HG03342 (cell line): ENCODE data around the gene DNAL1.
"Not testable (repeated sequence)": the region's sequence is repeated elsewhere in the genome, so short reads cannot be mapped to it uniquely, and the experiment has no call there.

Experiments used
- ATAC-seq: cut with Tn5 transposase; IDR thresholded peaks from one replicate; pipeline ENCODE4 v1.9.1; 2021; ENCODE audit warnings: mild to moderate bottlenecking, moderate library complexity; ENCODE audit not compliant: unreplicated experiment

The DNAL1 gene

DNA sequence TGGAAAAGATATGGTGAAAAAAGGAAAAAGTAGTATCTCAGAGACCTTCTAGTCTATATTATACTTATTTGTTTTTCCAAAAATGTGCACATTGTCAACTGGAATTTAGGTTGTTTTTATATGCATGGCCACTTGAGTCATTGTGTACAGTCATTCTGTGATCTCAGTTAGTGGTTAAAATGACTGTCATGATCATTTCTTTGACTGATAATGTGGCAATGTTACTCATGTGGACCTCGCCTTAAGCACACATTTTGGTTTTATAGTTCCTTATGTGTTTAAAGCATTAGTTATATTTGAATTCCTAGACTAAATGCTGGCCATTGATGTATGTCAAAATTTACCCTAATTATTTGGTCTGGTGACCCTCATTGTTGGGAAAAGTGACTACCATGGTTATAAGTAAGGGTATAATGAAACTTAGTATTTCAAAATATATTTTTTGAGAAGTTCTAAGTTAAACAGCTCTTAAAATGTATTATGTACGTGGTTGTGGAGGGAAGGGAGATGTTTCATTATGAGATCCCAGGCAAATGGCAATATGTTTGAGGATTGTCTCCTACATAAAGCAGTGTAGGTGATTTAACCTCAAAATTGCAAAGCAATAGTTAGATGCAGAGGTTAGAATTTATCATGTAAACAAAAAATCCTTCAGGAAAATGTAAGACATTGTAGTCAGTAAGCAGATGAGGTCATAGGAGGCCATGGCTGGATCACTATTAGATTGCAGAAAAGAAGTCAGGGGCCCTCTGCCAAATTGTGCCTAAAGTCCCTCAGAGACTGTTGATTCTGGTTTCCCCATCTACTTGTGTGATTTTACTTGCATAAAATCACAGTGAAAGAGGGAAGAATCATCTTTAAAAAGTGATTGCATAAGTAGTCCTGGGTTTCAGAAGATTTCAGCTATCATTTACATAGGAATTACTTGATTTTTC is 51.9 kb downstream of the DNAL1 start:
- ATAC-seq: peak; percentile 79

DNA sequence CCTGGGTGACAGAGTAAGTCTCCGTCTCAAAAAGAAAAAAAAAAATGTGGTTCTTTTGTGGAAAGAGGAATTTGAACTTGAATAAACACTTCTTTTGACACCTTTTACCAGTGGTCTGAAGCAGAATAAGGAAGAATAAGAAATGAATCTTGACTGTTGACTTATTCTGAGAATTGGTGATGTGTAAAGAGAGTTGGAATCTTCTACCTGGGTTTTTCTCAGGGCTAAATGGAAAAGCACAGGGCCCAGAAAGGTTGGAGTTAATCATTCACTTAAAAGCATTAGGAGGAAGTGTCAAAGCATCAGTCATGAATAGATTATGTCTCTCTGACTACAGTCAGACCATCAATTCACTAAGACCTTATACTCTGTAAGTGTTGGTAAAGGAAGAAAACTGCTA is 55.5 kb downstream of the DNAL1 start:
- no peak for ATAC-seq

DNA sequence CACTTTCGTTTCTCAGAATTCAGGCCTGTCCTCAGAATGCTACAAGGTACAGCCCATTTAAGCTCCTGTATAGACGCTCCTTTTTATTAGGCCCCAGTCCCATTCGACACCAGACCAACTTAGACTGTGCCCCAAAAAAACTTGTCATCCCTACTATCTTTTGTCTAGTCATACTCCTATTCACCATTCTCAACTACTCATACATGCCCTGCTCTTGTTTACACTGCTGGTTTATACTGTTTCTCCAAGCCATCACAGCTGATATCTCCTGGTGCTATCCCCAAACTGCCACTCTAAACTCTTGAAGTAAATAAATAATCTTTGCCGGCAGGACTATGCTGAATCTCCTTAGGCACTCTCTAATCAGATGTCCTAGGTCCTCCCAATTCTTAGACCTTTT is 63.3 kb downstream of the DNAL1 start:
- not testable (repeated sequence) for ATAC-seq

DNA sequence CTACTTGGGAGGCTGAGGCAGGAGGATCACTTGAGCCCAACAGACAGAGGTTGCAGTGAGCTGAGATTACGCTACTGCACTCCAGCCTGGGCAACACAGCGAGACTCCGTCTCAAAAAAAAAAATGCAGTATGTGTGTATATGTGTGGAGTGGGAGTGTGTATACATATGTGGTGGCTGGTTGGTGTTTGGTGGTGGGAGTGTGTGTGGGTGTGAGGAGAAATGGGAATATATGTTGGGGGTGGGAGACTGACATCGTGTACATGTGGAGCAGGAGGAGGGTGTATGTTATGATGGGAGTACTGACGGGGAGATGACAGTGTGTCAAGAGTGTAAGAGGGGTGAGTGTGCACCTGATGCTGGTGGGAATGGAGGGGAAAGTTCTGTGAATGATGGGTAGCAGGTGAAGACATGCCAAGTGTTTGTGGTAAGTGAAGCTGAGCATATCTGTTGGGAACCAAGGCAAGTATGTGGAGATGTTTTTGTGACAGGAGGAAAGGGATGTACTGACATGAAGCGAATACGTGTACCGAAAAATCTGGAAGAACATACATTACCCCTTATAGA is 65.2 kb downstream of the DNAL1 start:
- ATAC-seq: no peak

DNA sequence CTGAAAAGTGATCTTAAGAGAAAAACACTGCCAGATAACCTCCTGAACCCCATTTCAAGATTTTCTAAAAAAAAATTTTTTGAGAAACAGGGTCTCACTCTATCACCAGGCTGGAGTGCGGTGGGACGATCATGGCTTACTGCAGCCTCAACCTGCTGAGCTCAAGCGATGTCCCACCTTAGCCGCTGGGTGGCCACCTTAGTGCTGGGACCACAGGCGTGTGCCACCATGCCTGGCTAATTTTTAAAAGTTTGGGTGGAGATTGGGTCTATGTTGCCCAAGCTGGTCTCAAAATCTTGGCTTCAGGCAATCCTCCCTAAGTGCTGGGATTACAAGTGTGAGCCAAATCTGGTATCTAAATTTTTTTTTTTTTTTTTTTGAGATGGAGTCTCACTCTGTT is 66.0 kb downstream of the DNAL1 start:
- no peak for ATAC-seq

DNA sequence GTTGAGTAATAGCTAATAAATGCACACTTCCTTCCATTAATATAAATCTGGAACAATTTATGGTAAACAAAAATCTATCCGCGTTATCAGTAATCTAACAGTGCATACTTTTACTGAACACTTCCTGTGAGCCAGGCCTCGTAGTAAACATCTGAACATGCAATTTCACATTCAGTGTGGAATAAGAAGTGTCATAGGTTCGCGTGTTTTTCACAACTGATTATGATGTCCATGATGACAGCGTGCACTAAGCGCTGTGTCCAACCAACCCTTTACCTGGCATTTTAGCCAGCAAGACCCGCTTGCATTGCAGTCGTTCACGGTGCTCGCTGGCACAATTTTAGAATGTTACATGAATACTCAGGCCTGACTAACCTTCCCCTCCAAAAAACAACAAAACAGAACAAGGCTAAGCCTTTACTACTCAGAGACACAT is 67.3 kb downstream of the DNAL1 start:
- no peak for ATAC-seq

DNA sequence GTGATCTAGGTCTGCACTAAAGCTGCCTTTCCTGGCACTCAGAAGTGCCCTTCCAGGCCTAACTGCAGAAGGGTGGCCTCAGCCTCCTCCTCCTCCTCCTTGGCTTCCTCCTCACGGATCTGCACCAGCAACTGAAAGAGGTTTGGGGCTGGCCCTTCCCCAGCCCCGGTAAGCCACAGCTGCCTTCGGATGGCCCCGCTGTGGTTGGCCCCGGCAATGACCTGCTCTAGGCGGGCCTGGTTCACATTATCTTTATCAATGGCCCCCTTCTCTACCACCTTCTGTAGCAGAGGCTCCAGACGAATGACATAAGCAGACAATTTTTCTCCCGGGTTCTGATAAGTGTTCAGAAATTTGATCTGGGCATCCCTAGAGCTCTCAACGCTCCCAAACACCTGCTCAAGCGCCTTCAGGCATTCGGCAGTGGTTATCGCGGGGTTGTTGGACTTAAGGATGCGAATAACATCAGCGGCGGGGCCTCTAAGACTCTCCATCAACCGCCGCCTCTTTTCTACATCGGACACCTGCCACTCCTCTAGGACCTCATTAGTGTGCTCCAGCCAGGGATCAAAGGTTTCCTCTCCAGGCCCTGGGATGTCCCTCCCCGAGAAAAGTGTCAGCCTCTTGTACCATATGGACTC is 67.9 kb downstream of the DNAL1 start:
- no peak for ATAC-seq

DNA sequence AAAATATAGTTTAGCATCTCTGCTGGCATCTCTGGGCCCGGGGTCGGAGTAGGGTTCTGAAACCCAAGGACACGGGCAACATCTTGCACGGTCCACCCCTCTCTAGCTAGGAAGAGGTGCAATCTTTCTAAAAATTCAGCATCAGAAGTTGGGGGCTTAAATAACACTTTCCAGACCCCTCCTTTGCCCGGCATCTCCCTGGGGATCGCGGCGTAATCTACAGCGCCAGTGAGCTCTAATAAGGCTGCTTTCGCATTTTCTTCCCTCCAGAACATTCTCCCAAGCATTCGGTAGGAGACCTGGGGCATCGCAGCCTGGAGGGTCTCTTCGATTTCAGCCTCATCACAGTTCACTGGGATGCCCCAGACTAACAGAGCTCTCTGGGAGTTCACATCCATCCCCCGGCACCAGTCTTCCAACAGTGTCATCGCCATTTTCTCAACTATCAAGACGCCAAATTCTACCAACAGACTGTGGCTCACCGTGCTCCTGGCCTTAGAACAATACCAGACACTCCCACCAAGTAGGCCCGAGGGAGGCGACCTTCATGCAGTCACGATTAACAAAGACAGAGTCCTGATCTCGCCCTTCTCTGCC is 68.5 kb downstream of the DNAL1 start:
- ATAC-seq: no peak

DNA sequence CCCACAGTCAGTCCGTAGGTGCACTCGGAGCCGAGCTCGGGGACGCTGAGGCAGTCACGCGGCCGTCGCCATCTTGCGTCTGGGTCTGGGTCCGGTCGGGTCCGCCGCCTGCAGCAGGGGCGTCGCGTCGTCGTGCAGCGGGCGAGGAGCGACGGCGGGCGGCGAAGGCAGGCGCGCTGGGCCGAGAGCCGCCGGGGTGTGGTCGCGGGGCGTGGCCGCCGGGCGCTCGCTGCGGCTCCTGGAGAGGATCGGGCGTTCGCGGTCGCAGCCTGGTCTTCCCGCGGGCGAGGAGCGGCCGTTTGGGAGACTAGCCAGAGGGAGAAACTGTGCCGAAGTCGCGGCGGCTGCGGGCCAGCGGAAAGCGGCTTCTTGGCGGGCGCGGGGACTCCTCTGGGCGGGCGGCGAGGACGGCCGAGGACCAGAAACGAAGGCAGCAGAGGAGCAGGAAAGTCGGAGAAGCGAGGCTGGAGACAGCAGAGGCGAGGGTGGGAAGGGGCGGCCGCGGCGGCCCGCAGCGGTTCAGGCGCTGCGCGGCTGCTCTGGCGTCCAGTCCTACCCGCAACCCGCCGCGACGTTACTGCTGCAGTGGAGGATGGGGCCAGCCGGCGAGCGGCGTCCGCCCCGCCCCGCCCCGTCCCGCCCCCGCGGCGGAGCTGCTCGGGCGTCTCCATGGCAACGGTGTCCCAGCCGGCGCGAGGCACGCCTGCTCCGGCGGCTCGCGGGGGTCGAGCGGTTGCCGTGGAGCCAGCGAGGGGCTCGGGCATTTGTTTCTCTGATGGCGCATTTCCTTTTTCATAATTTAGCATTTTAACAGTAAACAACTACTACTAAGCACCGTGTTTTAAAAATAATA is 69.2 kb downstream of the DNAL1 start, which contains the start of gene PNMA1:
Gene PNMA1 (minus strand): TSS at position 582 of the 853 bp plus-strand sequence. CDS start 745 bp downstream, outside the sequence.
- peak; percentile 60 for ATAC-seq

DNA sequence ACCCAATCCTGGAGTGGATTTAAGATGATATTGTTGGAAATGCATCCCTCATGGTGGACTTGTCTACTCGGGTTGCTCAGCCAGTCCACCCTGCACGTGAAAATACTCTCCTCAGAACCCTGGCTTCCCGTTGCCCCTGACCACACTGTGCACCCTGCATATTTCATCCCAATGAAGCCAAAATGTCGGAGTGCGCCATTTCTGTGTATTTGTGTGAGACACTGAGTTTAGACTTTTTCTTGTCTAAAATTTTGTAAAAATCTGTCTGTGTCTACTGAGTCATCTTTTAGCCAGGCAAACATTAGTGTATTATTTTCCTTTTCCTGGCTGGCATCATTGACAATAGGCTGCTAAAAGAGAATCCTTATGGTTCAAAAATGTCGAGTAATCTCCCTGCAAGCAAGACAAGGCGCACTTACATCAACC is 69.9 kb downstream of the DNAL1 start:
- ATAC-seq: no peak

DNA sequence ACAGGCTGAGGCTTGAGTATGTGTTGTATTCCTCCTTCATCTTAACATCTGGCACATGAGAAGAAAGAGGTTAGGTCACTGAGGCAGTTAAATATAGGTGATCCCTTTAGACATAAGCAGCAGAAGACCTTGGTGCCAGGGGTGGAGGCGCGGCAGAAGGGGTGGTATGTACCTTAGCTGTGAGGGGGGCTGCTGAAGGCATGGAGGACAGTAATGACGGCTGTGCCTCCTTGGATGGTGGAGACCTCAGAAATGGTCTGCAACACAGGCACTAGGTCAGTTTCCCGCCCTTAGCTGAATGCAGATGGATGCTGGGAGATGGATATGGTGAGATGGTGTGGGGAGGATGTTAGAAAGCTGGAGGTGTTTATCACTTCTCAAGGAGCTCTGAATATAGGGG is 70.9 kb downstream of the DNAL1 start:
- ATAC-seq: no peak

DNA sequence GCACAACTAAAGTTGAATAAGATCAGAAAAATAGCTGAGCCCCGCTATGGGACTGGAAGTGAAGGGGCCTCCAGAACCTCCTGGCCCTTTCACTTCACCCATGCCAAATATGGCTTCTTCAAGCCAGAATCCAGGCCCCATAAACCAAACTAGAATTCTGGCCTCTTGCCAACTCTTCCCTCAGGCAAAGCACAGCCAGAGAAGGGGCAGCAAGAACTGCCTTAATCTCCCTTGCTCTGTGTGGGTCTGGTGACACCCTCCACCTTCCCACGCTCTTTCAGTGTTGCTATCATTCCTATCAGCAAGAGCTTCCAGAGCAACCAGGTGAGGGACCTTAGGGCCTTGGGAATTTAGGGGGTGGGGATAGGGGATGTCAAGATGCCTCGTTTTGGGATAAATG is 72.5 kb downstream of the DNAL1 start:
- ATAC-seq: no peak

DNA sequence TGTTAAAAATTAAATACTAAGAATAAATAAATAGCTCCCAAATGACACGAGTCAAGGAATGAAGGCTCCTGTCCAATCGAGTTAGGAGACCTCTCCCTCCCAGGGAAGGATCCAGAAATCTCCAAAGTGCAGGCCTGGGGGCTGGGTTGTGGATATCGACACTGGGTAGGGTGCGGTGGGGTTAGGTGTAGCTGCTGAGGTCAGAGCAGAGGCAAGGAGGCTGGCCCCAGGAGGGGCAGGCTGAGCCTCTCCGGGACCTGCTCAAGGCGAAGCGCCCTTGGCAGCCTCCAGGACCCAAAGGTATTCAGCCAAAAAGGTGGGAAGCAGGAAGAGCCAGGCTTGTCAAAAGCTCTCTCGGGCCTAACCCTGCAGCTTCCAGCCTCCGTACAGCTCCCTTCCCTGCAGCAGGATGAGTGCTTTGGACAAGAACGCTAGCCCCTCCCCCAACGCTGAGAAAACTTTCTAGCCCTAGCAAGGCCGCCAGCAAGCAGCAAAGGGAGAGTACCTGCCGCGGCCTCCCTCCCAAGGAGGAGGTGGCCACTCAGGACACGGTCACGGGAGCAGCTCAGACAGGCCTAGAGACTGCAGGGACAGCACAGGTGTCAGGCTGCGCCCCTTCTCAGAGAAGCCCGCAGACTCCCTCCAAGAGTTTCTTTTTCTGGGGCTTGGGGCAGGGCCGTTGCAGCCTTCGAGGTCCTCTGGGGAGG is 73.1 kb downstream of the DNAL1 start:
- ATAC-seq: no peak

DNA sequence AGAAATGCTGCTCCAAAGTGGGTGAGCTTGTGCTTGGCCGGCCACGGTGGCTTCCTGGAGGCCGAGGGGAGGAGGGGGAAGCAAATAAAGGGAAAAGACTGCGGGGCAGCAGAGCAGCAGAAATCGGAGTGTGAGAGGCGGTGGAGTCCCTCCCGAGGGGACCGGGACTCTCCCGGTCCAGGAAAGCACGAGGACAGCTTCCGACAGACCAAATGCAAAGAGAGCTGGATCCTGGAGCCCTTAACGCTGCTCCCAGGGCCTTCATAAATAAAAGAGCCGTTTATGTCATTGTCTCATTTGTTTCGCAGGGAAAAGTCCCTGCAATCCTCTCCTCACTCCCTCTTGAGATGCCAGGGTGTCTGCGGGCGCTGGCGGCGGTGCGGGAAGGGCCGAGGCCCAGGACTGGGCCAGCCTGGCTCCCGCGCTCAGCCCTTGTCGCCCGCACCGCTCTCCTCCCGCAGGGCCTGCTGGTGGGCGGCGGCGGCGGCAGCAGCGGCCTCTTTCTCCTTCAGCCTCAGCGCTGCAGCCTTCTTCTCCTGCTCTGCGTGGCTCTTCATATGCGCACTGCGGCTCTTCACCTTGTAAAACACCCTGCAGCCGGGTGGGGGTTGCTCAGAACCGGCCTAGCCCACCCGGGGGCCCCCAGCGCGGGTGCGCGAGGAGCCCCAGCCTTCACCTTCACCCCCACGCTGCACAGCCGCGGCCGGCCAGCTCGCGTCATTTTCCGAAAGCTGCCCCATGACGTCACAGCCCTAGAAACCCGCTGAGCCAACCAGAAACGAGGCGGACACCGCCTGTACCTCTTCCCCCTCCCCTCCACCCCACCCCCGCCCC is 73.8 kb downstream of the DNAL1 start:
- no peak for ATAC-seq

DNA sequence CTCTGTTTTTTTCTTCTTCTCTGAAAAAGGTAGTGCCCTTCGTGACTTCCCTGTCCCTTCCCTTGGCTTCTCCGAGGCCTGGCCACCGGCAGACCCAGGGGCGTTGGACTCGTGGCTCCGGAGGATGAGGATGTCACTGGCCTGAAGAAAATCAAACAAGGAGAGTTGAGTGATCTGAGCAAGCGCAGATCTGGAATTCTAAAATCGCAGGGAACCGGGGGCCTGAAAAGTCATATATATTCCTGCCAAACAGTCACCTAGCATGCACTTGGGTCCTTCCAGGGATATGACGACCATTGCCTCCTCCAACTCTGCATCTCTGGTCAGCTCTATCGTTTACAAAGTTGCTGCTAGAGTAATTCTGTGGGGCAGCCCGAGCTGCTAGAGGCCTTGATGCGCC is 74.6 kb downstream of the DNAL1 start:
- no peak for ATAC-seq

DNA sequence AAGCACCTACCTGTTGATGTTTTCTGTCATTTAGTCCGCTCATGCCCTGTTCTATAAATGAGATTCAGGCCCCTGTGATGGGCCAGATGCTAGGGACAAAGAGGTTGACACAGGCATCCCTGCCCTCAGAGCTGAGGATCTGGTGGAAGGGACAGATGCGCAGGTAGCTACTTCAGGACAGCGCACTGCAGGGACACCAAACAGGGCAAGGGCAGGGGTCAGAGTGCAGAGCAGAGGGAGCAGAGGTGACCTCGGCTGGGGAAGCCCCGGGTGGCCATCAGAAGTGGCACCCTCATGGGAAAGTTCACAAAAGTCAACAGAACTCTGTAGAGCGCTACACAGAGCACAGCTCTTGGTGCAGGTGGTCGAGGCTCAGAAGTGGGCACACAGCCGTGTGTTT is 75.0 kb downstream of the DNAL1 start:
- no peak for ATAC-seq

DNA sequence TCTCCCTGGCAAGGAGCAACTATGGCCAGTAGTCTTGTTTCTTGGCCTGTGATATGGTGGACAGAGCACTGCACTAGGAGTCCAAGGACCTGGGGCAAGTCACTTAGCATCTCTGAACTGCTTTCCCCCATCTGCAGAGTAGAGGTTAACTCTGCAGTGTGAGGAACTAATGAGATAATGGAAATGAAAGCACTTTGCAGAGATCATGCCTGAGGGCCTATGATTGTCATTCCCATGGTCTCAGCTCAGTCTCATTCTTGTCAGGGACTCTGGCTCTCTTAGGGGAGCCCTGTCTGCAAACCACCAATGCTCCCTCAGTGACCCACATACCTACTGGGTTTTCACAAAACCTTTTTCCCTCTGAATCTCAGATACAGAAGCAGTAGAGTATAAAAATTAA is 75.8 kb downstream of the DNAL1 start:
- no peak for ATAC-seq

DNA sequence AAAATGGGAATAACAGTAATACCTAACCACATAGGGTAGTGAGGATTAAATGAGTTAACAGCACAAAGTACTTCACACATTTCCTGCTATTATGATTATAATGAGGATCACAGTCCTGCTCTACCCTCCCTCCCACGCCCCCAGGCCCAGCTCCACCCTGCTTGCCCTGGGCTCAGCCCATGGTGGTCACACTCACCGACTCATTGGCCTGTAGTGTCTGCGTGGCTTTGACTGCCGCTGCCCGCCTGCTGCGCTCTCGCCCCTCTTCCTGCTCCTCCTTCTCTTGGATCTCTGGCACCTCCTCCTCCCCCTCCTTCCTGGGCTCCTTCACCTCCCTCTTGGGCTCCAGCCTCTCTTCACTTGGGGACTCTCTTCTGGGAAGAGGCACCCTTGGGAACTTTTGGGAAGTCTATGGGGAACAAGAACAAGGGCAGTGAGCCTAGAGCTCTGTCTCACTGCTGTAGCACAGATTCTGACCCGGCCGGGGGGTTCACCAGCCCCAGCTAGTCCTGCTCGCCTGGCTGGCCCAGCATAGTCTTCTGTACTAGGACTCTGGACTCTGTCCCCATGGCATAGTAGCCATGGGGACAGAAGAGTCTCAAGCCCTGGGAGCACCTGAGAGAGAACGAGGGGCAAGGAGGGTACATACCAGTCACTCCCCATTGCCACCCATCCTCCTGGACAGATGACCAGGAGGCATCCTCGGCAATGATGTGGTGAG is 76.5 kb downstream of the DNAL1 start:
- no peak for ATAC-seq
